SH-SY5Y (cell line): ENCODE data around the gene PCDHB16.

Experiments used
- GATA2 ChIP-seq: IDR thresholded peaks from 2 replicates; pipeline ENCODE4 v1.6.1; 2011; ENCODE audit warnings: mild to moderate bottlenecking, low read depth, low read length
- GATA3 ChIP-seq: IDR thresholded peaks from 2 replicates; pipeline ENCODE4 v1.6.1; 2011; ENCODE audit warnings: low read depth, mild to moderate bottlenecking, low read length, moderate library complexity

DNA sequence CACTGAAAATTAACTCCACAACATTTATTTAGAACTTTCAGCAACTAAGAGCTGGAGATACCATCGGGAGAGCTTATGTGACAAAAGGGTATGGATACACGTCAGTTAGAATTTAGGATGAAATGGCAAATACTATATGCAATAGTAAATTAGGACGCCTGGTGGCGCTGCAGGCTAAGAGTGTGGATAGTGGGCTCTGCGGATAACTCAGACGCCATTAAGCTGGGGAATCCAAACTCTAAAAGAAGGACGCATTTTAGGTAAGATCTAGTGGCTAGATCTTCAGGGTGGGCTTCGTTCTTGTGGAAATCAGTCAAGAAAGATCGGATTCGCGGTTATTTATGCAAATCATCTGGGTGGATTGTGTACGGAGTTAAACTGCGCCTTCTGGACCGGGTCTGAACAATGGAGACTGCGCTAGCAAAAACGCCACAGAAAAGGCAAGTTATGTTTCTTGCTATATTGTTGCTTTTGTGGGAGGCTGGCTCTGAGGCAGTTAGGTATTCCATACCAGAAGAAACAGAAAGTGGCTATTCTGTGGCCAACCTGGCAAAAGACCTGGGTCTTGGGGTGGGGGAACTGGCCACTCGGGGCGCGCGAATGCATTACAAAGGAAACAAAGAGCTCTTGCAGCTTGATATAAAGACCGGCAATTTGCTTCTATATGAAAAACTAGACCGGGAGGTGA, 47.0 kb upstream of the PCDHB16 start, which contains the start of gene PCDHB5:
- TF ChIP-seq GATA3 = no peak
- no peak for TF ChIP-seq GATA2
